ENCODE results near the gene PPP2R5B.

Gene PPP2R5B

GRCh38 chr11:64928957-64929356 lies 4.5 kb downstream of the PPP2R5B start:
- TF ChIP-seq CTCF (IDR thresholded peaks at IDR 0.05; ENCODE audit: insufficient read depth, low read length, poor library complexity, severe bottlenecking), result no peak

GRCh38 chr11:64929625-64930024 lies 5.1 kb downstream of the PPP2R5B start:
- TF ChIP-seq CTCF (IDR thresholded peaks at IDR 0.05; ENCODE audit: insufficient read depth, low read length, poor library complexity, severe bottlenecking), result no peak
- Histone ChIP-seq H3K4me3 (replicated peaks; ENCODE audit: low read depth, low read length) (no peak overlapping the region), H3K27me3 (replicated peaks; ENCODE audit: control insufficient read depth, insufficient read depth, low read length) (no peaks in the 10 kb centered on the region), H3K36me3 (ENCODE audit: control insufficient read depth, insufficient read depth, low read length) (peaks cover 24% of the 10 kb centered on the region)
- no peak for DNase-seq (ENCODE audit: extremely low read depth, insufficient read length)

More at GRCh38 chr11:64928957-64929356, 4.5 kb downstream of the PPP2R5B start:
- H3K27me3 ChIP-seq (replicated peaks; ENCODE audit: control insufficient read depth, insufficient read depth, low read length), result no peaks in the 10 kb centered on the region
- no peak for DNase-seq (ENCODE audit: extremely low read depth, insufficient read length)
- H3K36me3 ChIP-seq (ENCODE audit: control insufficient read depth, insufficient read depth, low read length), result peaks cover 24% of the 10 kb centered on the region
- no peak overlapping the region for H3K4me3 ChIP-seq (replicated peaks; ENCODE audit: low read depth, low read length)

- TF ChIP-seq CTCF (IDR thresholded peaks at IDR 0.05; ENCODE audit: insufficient read depth, low read length, poor library complexity, severe bottlenecking), result no peak
- no peak for DNase-seq (ENCODE audit: extremely low read depth, insufficient read length)
- Histone ChIP-seq H3K4me3 (replicated peaks; ENCODE audit: low read depth, low read length) (no peak overlapping the region), H3K36me3 (ENCODE audit: control insufficient read depth, insufficient read depth, low read length) (peaks cover 24% of the 10 kb centered on the region), H3K27me3 (replicated peaks; ENCODE audit: control insufficient read depth, insufficient read depth, low read length) (no peaks in the 10 kb centered on the region)
Measured at GRCh38 chr11:64930340-64930739, 5.9 kb downstream of the PPP2R5B start.

- TF ChIP-seq CTCF (IDR thresholded peaks at IDR 0.05; ENCODE audit: insufficient read depth, low read length, poor library complexity, severe bottlenecking), result no peak
- no peaks in the 10 kb centered on the region for H3K27me3 ChIP-seq (replicated peaks; ENCODE audit: control insufficient read depth, insufficient read depth, low read length)
- H3K36me3 ChIP-seq (ENCODE audit: control insufficient read depth, insufficient read depth, low read length), result peaks cover 24% of the 10 kb centered on the region
- no peak overlapping the region for H3K4me3 ChIP-seq (replicated peaks; ENCODE audit: low read depth, low read length)
- DNase-seq (ENCODE audit: extremely low read depth, insufficient read length), result no peak
Measured at GRCh38 chr11:64931290-64931689, 6.8 kb downstream of the PPP2R5B start.

- no peak for DNase-seq (ENCODE audit: extremely low read depth, insufficient read length)
- no peak overlapping the region for H3K4me3 ChIP-seq (replicated peaks; ENCODE audit: low read depth, low read length)
- H3K27me3 ChIP-seq (replicated peaks; ENCODE audit: control insufficient read depth, insufficient read depth, low read length), result no peaks in the 10 kb centered on the region
- TF ChIP-seq CTCF (IDR thresholded peaks at IDR 0.05; ENCODE audit: insufficient read depth, low read length, poor library complexity, severe bottlenecking), result no peak
- H3K36me3 ChIP-seq (ENCODE audit: control insufficient read depth, insufficient read depth, low read length), result peaks cover 24% of the 10 kb centered on the region
Measured at GRCh38 chr11:64932324-64932723, 7.8 kb downstream of the PPP2R5B start.
